PFSK-1 (cell line): ENCODE data around the gene CDC37L1.

Source experiments
- FOXP2 ChIP-seq: optimal IDR thresholded peaks from 2 replicates; pipeline ENCODE3; 2011; ENCODE audit warnings: borderline replicate concordance, control low read depth, inconsistent platforms; ENCODE audit not compliant: insufficient read depth; ENCODE audit errors: extremely low read length, extremely low read depth
- POLR2AphosphoS5 ChIP-seq: IDR thresholded peaks from 2 replicates; pipeline ENCODE4 v1.6.1; 2012; ENCODE audit warnings: low read depth, mild to moderate bottlenecking, control low read depth, low read length, moderate library complexity
- REST ChIP-seq, 2 experiments: IDR thresholded peaks; 2 replicates each; pipeline versions ENCODE4 v1.6.1 to v1.8.0; 2011 to 2012; ENCODE audit warnings: low read depth in 2 of 2, low read length in 2 of 2, control low read depth in 1 of 2, inconsistent platforms in 1 of 2, mild to moderate bottlenecking in 1 of 2, moderate library complexity in 1 of 2; ENCODE audit not compliant: insufficient read depth in 1 of 2
- SIN3A ChIP-seq: IDR thresholded peaks from 2 replicates; pipeline ENCODE4 v1.6.1; 2012; ENCODE audit warnings: mild to moderate bottlenecking, low read length, moderate library complexity, borderline replicate concordance; ENCODE audit not compliant: insufficient read depth
- TAF1 ChIP-seq: IDR thresholded peaks from 2 replicates; pipeline ENCODE4 v1.6.1; 2012; ENCODE audit warnings: low read length, control low read depth, borderline replicate concordance; ENCODE audit not compliant: insufficient read depth

The CDC37L1 gene

DNA sequence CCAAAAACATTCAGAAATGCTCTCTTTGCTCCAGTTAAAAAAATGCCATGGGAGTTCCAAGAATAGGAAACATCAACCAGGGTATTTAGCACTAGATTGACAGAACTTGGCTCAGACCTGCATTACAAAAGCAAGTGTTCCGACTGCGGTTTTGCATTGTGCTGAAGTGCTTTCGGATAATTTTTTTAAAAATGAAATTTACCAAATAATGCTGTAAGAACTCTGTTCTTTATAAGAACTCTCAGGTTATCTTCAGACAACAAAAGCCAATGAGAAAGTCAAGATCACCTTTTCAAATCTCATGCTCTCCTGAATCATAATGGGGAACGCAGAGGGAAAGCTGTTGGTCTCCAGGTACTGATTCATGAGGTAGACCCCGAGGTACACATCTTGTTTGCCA lies 17.8 kb upstream of the CDC37L1 start:
- TF ChIP-seq TAF1 (no peak), REST (IDR thresholded peaks at IDR 0.05; ENCODE audit: insufficient read depth in 1 of 2, low read depth in 2 of 2, low read length in 2 of 2) (no peak)

GRCh38 chr9:4662108-4662988 lies 17.0 kb upstream of the CDC37L1 start, which contains the start of gene PLPP6:
PLPP6 (plus strand) TSS chr9:4662294; CDS start chr9:4662376, 82 bp downstream.
- TF ChIP-seq REST (IDR thresholded peaks at IDR 0.05; ENCODE audit: insufficient read depth in 1 of 2, low read depth in 2 of 2, low read length in 2 of 2) = no peak
- peak; percentile 77 for TF ChIP-seq POLR2AphosphoS5
- peak; percentile 53 for TF ChIP-seq FOXP2
- peak; percentile 52; the same call in 1 of the 2 replicates for TF ChIP-seq TAF1
- no peak for TF ChIP-seq SIN3A

DNA sequence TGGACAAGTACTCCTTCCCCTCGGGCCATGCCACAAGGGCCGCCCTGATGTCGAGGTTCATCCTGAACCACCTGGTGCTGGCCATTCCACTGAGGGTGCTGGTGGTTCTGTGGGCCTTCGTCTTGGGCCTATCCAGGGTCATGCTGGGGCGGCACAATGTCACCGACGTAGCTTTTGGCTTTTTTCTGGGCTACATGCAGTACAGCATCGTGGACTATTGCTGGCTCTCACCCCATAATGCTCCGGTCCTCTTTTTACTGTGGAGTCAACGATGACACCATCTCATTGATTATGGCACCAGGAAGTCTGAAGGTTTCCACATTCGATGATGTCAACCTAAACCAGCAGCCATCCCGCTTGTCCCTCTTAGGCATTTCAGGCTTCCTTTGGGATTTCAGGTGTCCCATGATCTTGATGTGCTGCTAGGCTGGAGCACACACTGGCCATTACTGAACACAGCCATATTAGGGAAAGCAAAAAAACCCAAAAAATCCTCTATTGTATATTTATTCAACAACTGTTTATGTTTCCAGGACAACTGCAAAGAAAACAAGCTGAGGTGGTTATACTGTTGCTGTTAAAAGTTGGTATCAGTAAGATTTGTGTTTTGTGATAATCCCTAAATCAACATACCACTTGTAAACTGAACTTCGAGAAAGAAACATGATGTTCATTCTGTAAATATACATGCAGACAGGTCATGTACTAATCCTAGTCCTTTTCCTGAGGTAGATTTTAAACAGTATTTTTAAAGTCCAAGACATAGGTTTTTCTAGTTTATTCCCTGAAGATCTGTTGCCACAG lies 16.2 kb upstream of the CDC37L1 start:
- TF ChIP-seq REST (IDR thresholded peaks at IDR 0.05; ENCODE audit: insufficient read depth in 1 of 2, low read depth in 2 of 2, low read length in 2 of 2) = no peak
- TF ChIP-seq TAF1 = no peak
- no peak for TF ChIP-seq POLR2AphosphoS5
- TF ChIP-seq SIN3A = no peak
- TF ChIP-seq FOXP2 = no peak

DNA sequence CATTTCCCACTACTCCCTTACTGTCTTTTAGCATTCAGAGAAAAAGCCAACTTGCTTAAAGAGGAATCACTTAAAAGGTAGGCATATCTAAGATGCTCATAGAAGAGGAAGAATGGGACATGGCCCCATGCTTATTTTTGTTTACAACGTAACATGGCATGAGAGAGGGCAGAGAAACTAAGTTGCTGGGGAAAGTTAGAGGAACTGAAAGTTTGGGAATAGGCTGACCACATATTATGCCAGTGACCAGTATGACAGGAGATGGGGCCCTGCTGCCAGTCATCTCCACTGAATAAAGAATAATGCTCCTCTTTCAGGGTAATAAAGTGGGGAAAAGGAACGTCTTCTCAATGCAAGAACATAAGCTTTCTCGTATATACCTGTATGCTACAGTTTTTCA lies 15.4 kb upstream of the CDC37L1 start:
- no peak for TF ChIP-seq REST (IDR thresholded peaks at IDR 0.05; ENCODE audit: insufficient read depth in 1 of 2, low read depth in 2 of 2, low read length in 2 of 2)
- no peak for TF ChIP-seq FOXP2
- no peak for TF ChIP-seq POLR2AphosphoS5
- TF ChIP-seq TAF1 = no peak
- no peak for TF ChIP-seq SIN3A
